ENCODE results near the gene TSPAN5. TPM values are rescaled to one million over a fixed set of nuclear protein-coding genes. Genes with fewer than 3 reads are reported as not detected.

The TSPAN5 gene
- polyA plus RNA-seq, 1 donor (not counting 4 experiments of a cell fraction or from before 2014, with no cell fraction given), result 45.5 TPM

DNA sequence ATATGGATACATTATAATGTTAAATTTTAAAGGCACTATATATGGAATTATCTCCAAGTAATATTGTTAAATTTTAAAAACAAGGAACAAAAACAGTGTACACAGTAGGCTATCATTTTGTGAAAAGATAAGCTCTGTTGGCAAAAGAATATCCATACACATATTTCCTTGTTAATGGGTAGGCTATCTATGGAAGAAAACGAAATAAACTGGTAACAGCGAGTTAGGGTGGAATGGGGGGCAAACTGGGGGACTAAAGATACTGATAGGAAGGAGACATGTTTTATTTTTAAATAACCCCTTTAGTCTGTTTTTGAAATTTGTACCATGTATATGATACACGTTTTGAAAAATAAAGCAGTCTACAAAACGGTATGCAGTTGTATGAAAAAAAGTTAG is 3.6 kb upstream of the TSPAN5 start:
- dilution Hi-C loops (cut with MboI; ENCODE audit: extremely low pct_ligation_motif_present, low sequenced_read_pairs), result no loop called here
- no peak overlapping the region for H3K4me3 ChIP-seq (ENCODE audit: control insufficient read depth in 2 of 3, extremely low read depth in 1 of 3, insufficient read depth in 2 of 3, low read depth in 1 of 3, low read length in 3 of 3)
- H3K4me2 ChIP-seq (ENCODE audit: control insufficient read depth, extremely low read depth, insufficient read depth, low read depth, low read length), result peak overlapping the region; percentile 17
- TF ChIP-seq EZH2 (IDR thresholded peaks at IDR 0.05; ENCODE audit: low read length) (no peak), CTCF (optimal IDR thresholded peaks at IDR 0.05 in 1 of 3, IDR thresholded peaks at IDR 0.05 in 1 of 3, conservative IDR thresholded peaks at IDR 0.05 in 1 of 3; ENCODE audit: extremely low read depth in 1 of 3, insufficient read depth in 2 of 3, low read length in 3 of 3) (no peak)
- H4K20me1 ChIP-seq (ENCODE audit: control insufficient read depth, extremely low read depth, insufficient read depth, low read length), result no peaks in the 10 kb centered on the region
- no peak overlapping the region for H3K27ac ChIP-seq (ENCODE audit: control insufficient read depth, insufficient read depth, low read length)
- H3K9me1 ChIP-seq (ENCODE audit: control insufficient read depth, extremely low read depth, insufficient read depth, low read length), result no peaks in the 10 kb centered on the region
- H3K27me3 ChIP-seq (ENCODE audit: control insufficient read depth, extremely low read depth, insufficient read depth, low read length), result no peaks in the 10 kb centered on the region
- H2AFZ ChIP-seq (ENCODE audit: control insufficient read depth, low read length), result no peak overlapping the region
- no peak for FAIRE-seq
- H3K4me1 ChIP-seq (ENCODE audit: control insufficient read depth, extremely low read depth, insufficient read depth, low read length), result peaks cover 28% of the 10 kb centered on the region
- H3K9ac ChIP-seq (ENCODE audit: control insufficient read depth, extremely low read depth, insufficient read depth, low read length), result no peak overlapping the region
- no peak for DNase-seq (ENCODE audit: low read depth, low spot score)
- peaks cover 12% of the 10 kb centered on the region for H3K79me2 ChIP-seq (ENCODE audit: control insufficient read depth, insufficient read depth, low read length)
- H3K36me3 ChIP-seq (ENCODE audit: control insufficient read depth in 2 of 2, extremely low read depth in 1 of 2, insufficient read depth in 2 of 2, low read length in 2 of 2), result no peaks in the 10 kb centered on the region
- no peaks in the 10 kb centered on the region for H3K9me3 ChIP-seq (ENCODE audit: control insufficient read depth, low read depth, low read length)

GRCh38 chr4:98661371-98662054 is 3.1 kb upstream of the TSPAN5 start:
- dilution Hi-C loops (cut with MboI; ENCODE audit: extremely low pct_ligation_motif_present, low sequenced_read_pairs), result no loop called here
- peak overlapping the region; percentile 16 for H3K9ac ChIP-seq (ENCODE audit: control insufficient read depth, extremely low read depth, insufficient read depth, low read length)
- peaks cover 31% of the 10 kb centered on the region for H3K4me1 ChIP-seq (ENCODE audit: control insufficient read depth, extremely low read depth, insufficient read depth, low read length)
- H3K9me3 ChIP-seq (ENCODE audit: control insufficient read depth, low read depth, low read length), result no peaks in the 10 kb centered on the region
- no peaks in the 10 kb centered on the region for H3K9me1 ChIP-seq (ENCODE audit: control insufficient read depth, extremely low read depth, insufficient read depth, low read length)
- H3K27ac ChIP-seq (ENCODE audit: control insufficient read depth, insufficient read depth, low read length), result peak overlapping the region; percentile 26
- peaks cover 17% of the 10 kb centered on the region for H3K79me2 ChIP-seq (ENCODE audit: control insufficient read depth, insufficient read depth, low read length)
- no peaks in the 10 kb centered on the region for H4K20me1 ChIP-seq (ENCODE audit: control insufficient read depth, extremely low read depth, insufficient read depth, low read length)
- H3K4me3 ChIP-seq (ENCODE audit: control insufficient read depth in 2 of 3, extremely low read depth in 1 of 3, insufficient read depth in 2 of 3, low read depth in 1 of 3, low read length in 3 of 3), result peak overlapping the region in 2 of 3 experiments; percentile 27 to 34
- H3K27me3 ChIP-seq (ENCODE audit: control insufficient read depth, extremely low read depth, insufficient read depth, low read length), result no peaks in the 10 kb centered on the region
- DNase-seq (ENCODE audit: low read depth, low spot score) (peak; percentile 66), FAIRE-seq (no peak)
- no peaks in the 10 kb centered on the region for H3K36me3 ChIP-seq (ENCODE audit: control insufficient read depth in 2 of 2, extremely low read depth in 1 of 2, insufficient read depth in 2 of 2, low read length in 2 of 2)
- H3K4me2 ChIP-seq (ENCODE audit: control insufficient read depth, extremely low read depth, insufficient read depth, low read depth, low read length), result peak overlapping the region; percentile 58
- TF ChIP-seq CTCF (optimal IDR thresholded peaks at IDR 0.05 in 1 of 3, IDR thresholded peaks at IDR 0.05 in 1 of 3, conservative IDR thresholded peaks at IDR 0.05 in 1 of 3; ENCODE audit: extremely low read depth in 1 of 3, insufficient read depth in 2 of 3, low read length in 3 of 3) (no peak), EZH2 (IDR thresholded peaks at IDR 0.05; ENCODE audit: low read length) (no peak)
- no peak overlapping the region for H2AFZ ChIP-seq (ENCODE audit: control insufficient read depth, low read length)
